ENCODE data around the gene KBTBD4.

KBTBD4 gene

GRCh38 chr11:47578524-47579494, at the start of gene KBTBD4, which contains the start of gene NDUFS3:
Gene KBTBD4 (minus strand): TSS chr11:47578970. CDS start chr11:47578951, 19 bp downstream.
Gene NDUFS3 (plus strand): TSS chr11:47579074. CDS start chr11:47579092, 18 bp downstream.
- DNase-seq, result peak; percentile 95
- Histone ChIP-seq H3K27ac (peak within 1 kb of the TSS; percentile 98), H3K36me3 (peaks cover 80% of the 10 kb centered on the region), H3K4me3 (ENCODE audit: low read depth, low read length) (peak within 1 kb of the TSS; percentile 74), H3K9me3 (ENCODE audit: severe bottlenecking) (no peaks in the 10 kb centered on the region), H3K27me3 (ENCODE audit: insufficient read depth, low read depth, severe bottlenecking) (no peaks in the 10 kb centered on the region)
- no peak for TF ChIP-seq CTCF (IDR thresholded peaks at IDR 0.05; ENCODE audit: low read depth, low read length)

GRCh38 chr11:47628026-47628425, 49.3 kb upstream of the KBTBD4 start:
- TF ChIP-seq CTCF (IDR thresholded peaks at IDR 0.05; ENCODE audit: low read depth, low read length), result no peak
- peaks cover 67% of the 10 kb centered on the region for H3K36me3 ChIP-seq

GRCh38 chr11:47626234-47626633, 47.5 kb upstream of the KBTBD4 start:
- Histone ChIP-seq H3K9me3 (ENCODE audit: severe bottlenecking) (no peaks in the 10 kb centered on the region), H3K36me3 (peaks cover 80% of the 10 kb centered on the region), H3K27me3 (ENCODE audit: insufficient read depth, low read depth, severe bottlenecking) (no peaks in the 10 kb centered on the region), H3K27ac (no peak overlapping the region), H3K4me3 (ENCODE audit: low read depth, low read length) (no peak overlapping the region)
- no peak for TF ChIP-seq CTCF (IDR thresholded peaks at IDR 0.05; ENCODE audit: low read depth, low read length)
- no peak for DNase-seq

More at GRCh38 chr11:47628026-47628425, 49.3 kb upstream of the KBTBD4 start:
- Histone ChIP-seq H3K4me3 (ENCODE audit: low read depth, low read length) (no peak overlapping the region), H3K27ac (no peak overlapping the region), H3K9me3 (ENCODE audit: severe bottlenecking) (no peaks in the 10 kb centered on the region), H3K27me3 (ENCODE audit: insufficient read depth, low read depth, severe bottlenecking) (no peaks in the 10 kb centered on the region)
- no peak for DNase-seq

- Histone ChIP-seq H3K4me3 (ENCODE audit: low read depth, low read length) (no peak overlapping the region), H3K9me3 (ENCODE audit: severe bottlenecking) (no peaks in the 10 kb centered on the region), H3K36me3 (peaks cover 77% of the 10 kb centered on the region), H3K27me3 (ENCODE audit: insufficient read depth, low read depth, severe bottlenecking) (no peaks in the 10 kb centered on the region), H3K27ac (peak overlapping the region; percentile 52; the same call in 1 of the 2 replicates)
- DNase-seq, result no peak
- no peak for TF ChIP-seq CTCF (IDR thresholded peaks at IDR 0.05; ENCODE audit: low read depth, low read length)
These were observed 42.1 kb upstream of the KBTBD4 start for GRCh38 chr11:47620836-47621378.

- H3K27ac ChIP-seq, result no peak overlapping the region
- no peak overlapping the region for H3K4me3 ChIP-seq (ENCODE audit: low read depth, low read length)
- DNase-seq, result no peak
- peaks cover 48% of the 10 kb centered on the region for H3K36me3 ChIP-seq
- TF ChIP-seq CTCF (IDR thresholded peaks at IDR 0.05; ENCODE audit: low read depth, low read length), result no peak
- H3K9me3 ChIP-seq (ENCODE audit: severe bottlenecking), result no peaks in the 10 kb centered on the region
- H3K27me3 ChIP-seq (ENCODE audit: insufficient read depth, low read depth, severe bottlenecking), result no peaks in the 10 kb centered on the region
These were observed 38.6 kb upstream of the KBTBD4 start for GRCh38 chr11:47617417-47617809.

All from WERI-Rb-1 (cell line).